HepG2 (cell line): ENCODE measurements around the gene DHRS9.

Experiments
- EP300 ChIP-seq, 3 experiments: sonication (generic) in 1 of 3; formaldehyde crosslinking in 1 of 3; IDR thresholded peaks; 2 replicates each; pipeline versions ENCODE4 v1.5.1 to v1.6.1; 2011 to 2020; ENCODE audit warnings: low read depth in 2 of 3, low read length in 2 of 3, borderline replicate concordance in 1 of 3, improper control_type of control experiment in 1 of 3, mild to moderate bottlenecking in 1 of 3, missing genetic modification reagents in 1 of 3, moderate library complexity in 1 of 3
- EZH2 ChIP-seq: conservative IDR thresholded peaks from 2 replicates; pipeline ENCODE4 v1.6.1; 2012; ENCODE audit warnings: mild to moderate bottlenecking, low read depth, low read length, moderate library complexity
- HDAC2 ChIP-seq: sonication (generic); formaldehyde crosslinking; IDR thresholded peaks from 2 replicates; pipeline ENCODE4 v1.4.0; 2020; ENCODE audit warnings: missing genetic modification reagents
- POLR2A ChIP-seq, 2 experiments: IDR thresholded peaks; 2 replicates each; pipeline ENCODE4 v1.6.1; 2011; ENCODE audit warnings: low read depth in 2 of 2, low read length in 2 of 2, mild to moderate bottlenecking in 1 of 2, moderate library complexity in 1 of 2; ENCODE audit not compliant: insufficient read depth in 1 of 2
- SP1 ChIP-seq, 2 experiments: fragments of 450-650 bp in 1 of 2; sonication (generic) in 1 of 2; formaldehyde crosslinking in 1 of 2; IDR thresholded peaks; 2 replicates each; pipeline versions ENCODE4 v1.4.0 to v1.6.1; 2016 to 2020; ENCODE audit warnings: missing genetic modification reagents in 1 of 2
- ZSCAN9 ChIP-seq: IDR thresholded peaks from 2 replicates; pipeline ENCODE4 v1.6.1; 2016; ENCODE audit warnings: borderline replicate concordance
- TF ChIP-seq, protein P1 (sequence below): sonication (generic); formaldehyde crosslinking; IDR thresholded peaks from 2 replicates; pipeline ENCODE4 v1.4.0; 2020; ENCODE audit warnings: missing genetic modification reagents
- TF ChIP-seq, protein P2 (sequence below): sonication (generic); formaldehyde crosslinking; IDR thresholded peaks from 2 replicates; pipeline ENCODE4 v1.4.0; 2020; ENCODE audit warnings: mild to moderate bottlenecking, missing genetic modification reagents

DNA sequence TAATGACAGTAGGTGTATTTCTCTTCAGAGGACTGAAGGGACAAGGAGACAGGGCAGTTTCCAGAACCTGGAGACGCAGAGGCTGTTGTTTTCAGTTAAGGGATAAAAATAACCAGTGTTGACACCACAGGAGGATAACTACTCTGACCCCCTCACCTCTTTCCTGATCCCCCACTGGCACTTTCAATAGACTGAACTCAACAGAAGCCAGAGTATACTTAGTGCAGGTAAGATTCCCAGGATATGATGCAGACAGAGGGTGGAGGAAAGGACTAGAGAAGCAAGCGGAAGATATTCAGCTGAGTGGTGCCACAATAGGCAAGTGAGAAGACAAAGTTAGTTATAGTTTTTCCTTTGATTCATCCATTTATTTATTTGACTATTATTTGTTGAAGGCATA, 19.8 kb downstream of the DHRS9 start:
- TF ChIP-seq, protein P1, sequence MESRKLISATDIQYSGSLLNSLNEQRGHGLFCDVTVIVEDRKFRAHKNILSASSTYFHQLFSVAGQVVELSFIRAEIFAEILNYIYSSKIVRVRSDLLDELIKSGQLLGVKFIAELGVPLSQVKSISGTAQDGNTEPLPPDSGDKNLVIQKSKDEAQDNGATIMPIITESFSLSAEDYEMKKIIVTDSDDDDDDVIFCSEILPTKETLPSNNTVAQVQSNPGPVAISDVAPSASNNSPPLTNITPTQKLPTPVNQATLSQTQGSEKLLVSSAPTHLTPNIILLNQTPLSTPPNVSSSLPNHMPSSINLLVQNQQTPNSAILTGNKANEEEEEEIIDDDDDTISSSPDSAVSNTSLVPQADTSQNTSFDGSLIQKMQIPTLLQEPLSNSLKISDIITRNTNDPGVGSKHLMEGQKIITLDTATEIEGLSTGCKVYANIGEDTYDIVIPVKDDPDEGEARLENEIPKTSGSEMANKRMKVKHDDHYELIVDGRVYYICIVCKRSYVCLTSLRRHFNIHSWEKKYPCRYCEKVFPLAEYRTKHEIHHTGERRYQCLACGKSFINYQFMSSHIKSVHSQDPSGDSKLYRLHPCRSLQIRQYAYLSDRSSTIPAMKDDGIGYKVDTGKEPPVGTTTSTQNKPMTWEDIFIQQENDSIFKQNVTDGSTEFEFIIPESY (CRISPR knock-in tag) = no peak
- TF ChIP-seq POLR2A (IDR thresholded peaks at IDR 0.05; ENCODE audit: insufficient read depth in 1 of 2, low read depth in 2 of 2, low read length in 2 of 2) = no peak
- TF ChIP-seq HDAC2 (CRISPR knock-in tag) = no peak
- TF ChIP-seq ZSCAN9 (CRISPR knock-in tag) = no peak
- TF ChIP-seq, protein P2, sequence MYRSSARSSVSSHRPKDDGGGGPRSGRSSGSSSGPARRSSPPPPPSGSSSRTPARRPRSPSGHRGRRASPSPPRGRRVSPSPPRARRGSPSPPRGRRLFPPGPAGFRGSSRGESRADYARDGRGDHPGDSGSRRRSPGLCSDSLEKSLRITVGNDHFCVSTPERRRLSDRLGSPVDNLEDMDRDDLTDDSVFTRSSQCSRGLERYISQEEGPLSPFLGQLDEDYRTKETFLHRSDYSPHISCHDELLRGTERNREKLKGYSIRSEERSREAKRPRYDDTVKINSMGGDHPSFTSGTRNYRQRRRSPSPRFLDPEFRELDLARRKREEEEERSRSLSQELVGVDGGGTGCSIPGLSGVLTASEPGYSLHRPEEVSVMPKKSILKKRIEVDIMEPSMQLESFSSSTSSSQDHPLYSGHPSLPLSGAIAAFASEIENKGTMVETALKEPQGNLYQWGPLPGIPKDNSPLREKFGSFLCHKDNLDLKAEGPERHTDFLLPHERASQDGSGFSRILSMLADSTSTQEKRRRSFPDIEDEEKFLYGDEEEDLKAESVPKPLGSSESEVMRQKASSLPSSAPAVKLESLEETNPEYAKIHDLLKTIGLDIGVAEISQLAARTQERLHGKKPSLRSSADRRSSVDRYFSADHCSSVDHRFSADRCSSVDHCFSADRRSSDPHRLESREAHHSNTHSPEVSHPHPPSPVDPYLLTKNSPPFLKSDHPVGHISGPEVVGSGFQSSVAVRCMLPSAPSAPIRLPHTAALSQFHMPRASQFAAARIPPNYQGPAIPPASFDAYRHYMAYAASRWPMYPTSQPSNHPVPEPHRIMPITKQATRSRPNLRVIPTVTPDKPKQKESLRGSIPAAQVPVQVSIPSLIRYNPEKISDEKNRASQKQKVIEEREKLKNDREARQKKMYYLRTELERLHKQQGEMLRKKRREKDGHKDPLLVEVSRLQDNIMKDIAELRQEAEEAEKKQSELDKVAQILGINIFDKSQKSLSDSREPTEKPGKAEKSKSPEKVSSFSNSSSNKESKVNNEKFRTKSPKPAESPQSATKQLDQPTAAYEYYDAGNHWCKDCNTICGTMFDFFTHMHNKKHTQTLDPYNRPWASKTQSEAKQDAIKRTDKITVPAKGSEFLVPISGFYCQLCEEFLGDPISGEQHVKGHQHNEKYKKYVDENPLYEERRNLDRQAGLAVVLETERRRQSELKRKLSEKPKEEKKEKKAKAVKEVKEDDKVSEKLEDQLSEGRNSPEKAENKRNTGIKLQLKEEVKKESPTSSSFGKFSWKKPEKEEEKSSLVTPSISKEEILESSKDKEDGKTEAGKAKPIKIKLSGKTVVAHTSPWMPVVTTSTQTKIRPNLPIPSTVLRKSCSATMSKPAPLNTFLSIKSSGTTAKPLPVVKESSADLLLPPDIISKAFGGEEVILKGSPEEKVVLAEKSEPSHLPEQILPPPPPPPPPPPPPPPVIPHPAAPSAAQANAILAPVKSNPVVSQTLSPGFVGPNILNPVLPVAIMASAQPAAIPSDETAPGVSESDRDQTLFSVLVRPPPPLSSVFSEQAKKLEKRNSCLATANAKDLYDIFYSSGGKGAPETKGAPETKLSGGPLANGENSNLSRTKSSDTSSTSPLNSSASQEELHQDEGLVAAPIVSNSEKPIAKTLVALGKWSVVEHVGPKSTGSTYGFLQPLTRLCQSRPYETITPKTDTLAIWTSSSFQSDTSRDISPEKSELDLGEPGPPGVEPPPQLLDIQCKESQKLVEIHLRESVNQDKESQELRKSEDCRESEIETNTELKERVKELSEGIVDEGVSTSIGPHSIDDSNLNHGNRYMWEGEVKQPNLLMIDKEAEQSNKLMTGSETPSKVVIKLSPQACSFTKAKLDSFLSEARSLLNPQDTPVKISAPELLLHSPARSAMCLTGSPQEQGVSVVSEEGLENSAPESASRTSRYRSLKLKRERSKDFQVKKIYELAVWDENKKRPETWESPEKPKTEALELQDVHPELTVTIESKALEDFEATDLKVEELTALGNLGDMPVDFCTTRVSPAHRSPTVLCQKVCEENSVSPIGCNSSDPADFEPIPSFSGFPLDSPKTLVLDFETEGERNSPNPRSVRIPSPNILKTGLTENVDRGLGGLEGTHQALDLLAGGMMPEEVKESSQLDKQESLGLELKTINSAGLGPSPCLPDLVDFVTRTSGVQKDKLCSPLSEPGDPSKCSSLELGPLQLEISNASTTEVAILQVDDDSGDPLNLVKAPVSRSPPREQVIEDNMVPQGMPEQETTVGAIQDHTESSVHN = no peak
- TF ChIP-seq EZH2 = no peak
- TF ChIP-seq EP300 (IDR thresholded peaks at IDR 0.05; ENCODE audit: low read depth in 2 of 2, low read length in 2 of 2) = no peak
- no peak for TF ChIP-seq EP300 (CRISPR knock-in tag; IDR thresholded peaks at IDR 0.05; ENCODE audit: borderline replicate concordance)
- TF ChIP-seq SP1 (IDR thresholded peaks at IDR 0.05) = no peak
- TF ChIP-seq SP1 (CRISPR knock-in tag; IDR thresholded peaks at IDR 0.05) = no peak
